Activated CD8-positive, alpha-beta memory T cell treated with anti-CD3 and anti-CD28 coated beads for 48 hours (primary cell): Measurements from ENCODE around the gene COX18.

Source experiments
- DNase-seq, 3 experiments: peaks; one replicate each; pipeline ENCODE4 v3.0.0-alpha.2; 2020; ENCODE audit warnings: low read depth in 2 of 3, low spot score in 2 of 3

The COX18 gene, protein sequence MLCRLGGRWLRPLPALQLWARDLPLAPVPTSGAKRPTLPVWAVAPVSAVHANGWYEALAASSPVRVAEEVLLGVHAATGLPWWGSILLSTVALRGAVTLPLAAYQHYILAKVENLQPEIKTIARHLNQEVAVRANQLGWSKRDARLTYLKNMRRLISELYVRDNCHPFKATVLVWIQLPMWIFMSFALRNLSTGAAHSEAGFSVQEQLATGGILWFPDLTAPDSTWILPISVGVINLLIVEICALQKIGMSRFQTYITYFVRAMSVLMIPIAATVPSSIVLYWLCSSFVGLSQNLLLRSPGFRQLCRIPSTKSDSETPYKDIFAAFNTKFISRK

DNA sequence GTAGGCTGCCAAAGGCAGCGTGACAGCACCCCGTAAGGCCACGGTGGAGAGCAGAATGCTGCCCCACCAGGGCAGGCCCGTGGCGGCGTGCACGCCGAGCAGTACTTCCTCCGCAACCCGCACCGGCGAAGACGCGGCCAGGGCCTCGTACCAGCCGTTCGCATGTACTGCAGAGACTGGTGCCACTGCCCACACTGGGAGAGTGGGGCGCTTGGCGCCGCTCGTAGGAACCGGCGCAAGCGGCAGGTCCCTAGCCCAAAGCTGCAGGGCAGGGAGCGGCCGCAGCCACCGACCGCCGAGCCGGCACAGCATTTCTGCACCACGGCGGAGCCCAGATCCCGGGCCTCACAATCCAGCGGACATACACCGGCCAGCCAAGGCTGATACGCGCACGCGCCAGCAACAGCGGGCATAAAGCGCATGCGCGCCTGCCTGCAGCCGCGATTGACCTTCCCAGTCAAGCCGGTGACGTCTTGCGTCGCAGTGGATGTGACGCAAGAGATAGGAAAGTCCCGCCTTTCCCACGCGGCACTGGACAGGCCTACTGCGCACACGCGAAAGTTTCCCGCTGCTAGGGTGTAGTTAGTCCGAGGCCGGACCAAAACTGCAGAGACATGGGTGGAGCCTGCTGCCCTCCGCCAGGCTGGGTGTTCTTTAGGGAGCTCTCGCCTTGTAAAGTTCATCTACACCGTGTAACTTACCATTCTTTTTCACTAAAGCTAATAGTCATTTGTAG is at the start of gene COX18:
COX18 (minus strand) TSS at position 379 of the 736 bp plus-strand sequence; CDS start at position 312, 67 bp downstream.
- peak; percentile 85 to 94 (median 88) for DNase-seq

DNA sequence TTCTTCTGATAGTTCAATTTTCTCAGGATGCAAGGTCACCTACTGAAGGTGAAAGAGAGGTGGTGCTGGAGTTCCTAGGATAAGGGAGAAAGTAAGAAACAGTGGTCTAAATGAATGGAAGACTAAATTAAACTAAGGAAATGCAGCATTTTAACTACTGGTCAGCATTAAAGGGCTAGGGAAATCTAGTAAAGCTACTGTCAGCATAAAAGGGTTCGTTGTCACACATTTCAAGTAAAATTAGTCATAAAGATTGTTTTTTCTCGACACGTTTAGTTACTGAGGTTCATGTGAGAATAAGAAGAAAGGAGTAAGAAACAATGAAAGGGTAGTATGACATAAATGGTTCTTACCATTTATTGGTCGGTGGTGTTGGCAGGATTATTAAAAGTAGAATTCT is 40.0 kb upstream of the COX18 start:
- no peak for DNase-seq

DNA sequence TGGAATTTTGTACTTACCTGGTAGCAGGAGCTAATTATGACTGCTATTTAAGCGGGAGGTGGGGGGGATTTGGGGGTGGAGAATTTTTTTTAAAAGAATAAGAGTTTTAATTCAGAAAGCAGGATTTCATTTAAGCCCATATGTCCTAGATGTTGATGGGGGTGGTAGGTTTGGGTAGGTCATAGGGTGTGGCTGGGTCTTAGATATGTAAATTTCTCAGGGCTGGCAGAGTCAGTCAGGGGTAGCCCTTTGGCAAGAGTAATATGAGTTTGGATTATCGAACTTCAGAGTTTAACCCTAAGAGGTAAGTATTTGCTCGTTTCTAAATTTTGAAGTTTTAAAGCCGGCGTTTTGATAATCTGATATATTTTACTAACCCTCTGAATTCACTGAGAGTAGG is 35.2 kb upstream of the COX18 start:
- DNase-seq, result no peak

DNA sequence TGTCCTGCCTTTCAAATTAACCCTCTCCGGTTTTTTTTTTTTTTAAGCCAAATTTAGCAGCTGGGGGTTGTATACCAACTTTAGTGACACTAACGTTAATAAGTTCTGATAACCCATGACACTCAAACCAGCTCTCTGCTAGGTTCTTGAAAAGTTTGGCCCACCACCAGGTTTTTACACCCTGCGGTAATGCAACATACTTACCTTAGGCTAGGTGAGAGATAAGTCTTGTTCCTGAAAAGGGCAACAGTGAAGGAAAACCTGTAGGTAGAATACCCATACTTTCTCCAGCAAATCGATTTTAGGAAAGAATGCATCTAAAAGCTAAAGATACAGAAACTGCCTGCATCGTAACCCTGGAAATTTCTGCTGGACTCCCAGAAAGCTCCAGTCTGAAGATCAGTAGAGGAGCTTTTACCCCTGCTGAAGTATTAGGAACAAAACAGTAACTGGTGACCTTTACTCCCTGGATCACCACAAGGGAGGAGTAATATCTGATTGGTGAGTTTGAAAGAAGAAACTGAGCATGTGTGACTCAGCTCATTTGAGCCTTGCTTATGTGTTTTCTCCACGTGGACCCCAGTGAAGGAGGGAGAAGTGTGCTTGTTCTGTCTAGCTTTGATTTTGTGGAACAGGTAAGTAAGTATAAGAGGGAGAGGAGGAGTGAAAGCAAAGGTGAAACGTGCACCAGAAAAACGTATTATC is 34.4 kb upstream of the COX18 start:
- no peak for DNase-seq

DNA sequence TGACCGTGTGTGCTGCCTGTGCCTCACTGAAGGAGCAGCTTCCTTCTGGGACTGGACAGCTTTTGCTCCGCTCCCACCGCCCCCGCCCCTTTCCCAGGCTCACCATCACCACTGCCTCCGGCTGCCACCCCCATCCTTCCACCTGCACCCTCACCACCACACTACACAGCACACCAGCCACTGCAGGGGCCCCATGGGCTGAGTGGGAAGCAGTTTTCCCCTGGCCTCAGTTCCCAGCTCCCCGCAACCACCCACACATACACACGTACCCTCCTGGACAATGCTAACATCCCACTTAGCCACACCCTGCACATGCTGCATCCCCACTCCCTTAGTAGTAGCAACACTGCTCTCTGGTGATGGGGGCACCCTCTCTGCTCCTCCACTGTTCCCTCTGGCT is 29.6 kb upstream of the COX18 start:
- DNase-seq, result no peak

DNA sequence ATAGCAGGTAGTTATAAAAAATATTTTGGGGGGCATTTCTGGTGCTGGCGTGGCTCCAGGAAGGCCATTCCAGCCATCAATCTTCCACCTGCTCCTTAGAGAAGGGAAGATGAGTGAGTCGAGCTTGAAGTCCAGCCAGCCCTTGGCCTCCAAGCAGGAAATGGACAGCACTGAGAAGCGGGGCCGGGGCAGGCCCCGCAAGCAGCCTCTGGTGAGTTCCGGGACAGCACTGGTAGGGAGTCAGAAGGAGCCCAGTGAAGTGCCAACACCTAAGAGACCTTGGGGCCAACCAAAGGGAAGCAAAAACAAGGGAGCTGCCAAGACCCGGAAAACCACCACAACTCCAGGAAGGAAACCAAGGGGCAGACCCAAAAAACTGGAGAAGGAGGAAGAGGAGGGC is 29.2 kb upstream of the COX18 start:
- no peak for DNase-seq

DNA sequence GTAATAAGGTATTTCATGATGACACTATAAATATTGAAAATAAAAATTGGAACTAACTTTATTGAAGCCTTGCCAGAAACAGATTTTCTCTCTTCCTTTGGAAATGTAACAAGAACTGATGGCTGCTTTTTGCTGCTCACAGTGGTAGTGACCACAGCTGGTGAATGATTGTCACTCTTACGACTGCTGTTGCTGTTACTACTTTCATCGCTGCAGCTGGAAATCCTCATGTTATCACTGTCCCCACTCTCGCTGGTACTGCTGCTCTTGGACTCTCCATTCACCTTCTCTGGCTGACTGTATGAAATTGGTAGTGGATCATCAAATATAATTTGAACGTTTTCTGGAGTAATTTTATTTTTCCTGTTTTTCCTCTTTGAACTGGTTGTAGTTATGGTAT is 28.5 kb upstream of the COX18 start:
- no peak for DNase-seq

DNA sequence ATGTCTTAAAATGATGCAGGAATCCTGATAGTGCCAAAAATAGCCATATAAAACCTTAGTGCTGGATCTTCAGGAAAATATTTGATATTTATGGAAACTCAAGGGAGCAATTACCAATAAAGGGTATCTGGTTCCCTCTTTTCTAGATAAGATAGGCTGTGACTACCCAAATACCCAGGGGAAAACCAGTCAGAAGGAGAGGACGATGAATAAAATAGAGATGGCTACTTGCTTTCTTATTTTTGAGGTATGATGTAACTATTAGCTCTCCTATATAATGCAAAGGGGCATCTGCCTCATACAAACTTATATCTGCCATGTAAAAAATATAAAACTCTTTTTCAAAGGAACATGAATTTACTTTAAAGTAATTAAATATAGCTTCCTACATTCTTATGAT is 23.4 kb upstream of the COX18 start:
- DNase-seq, result no peak

DNA sequence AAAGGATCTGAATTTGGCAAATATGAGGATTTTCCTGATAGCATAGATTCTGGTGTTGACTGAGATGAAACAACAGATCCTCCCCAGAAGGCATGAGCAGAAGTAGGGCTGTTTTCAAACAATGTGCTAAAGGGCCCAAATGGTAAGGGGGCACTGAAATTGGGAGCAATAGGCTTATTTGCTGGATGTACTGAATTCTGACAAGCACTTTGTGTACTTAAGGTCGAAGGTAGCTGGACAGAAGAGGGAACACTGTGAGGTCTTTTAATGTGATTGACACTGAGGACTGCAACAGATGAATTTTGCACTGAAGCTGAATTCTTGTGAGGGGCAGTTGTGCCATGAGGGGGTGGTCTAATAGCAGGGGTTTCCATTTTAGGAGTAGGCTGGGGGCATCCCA is 21.2 kb upstream of the COX18 start:
- no peak for DNase-seq

DNA sequence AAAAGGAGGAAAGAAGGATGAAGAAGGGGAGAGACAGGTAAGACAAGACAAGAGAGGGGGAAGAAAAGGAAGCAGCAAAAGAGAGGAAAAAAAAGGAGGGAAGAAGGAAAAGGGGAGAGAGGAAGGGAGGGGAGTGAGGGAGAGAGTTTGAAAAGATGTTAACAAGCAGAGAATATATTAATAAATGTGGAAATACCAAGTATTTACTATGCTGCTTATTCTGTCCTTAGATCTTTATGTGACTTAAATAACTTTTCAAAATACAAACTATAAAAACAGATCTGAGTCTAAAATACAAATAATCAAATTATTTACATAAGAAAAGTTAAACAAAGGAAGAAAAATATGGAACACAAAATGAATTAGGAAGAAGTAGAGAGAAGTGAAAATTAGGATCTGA is 18.4 kb upstream of the COX18 start:
- DNase-seq, result no peak

DNA sequence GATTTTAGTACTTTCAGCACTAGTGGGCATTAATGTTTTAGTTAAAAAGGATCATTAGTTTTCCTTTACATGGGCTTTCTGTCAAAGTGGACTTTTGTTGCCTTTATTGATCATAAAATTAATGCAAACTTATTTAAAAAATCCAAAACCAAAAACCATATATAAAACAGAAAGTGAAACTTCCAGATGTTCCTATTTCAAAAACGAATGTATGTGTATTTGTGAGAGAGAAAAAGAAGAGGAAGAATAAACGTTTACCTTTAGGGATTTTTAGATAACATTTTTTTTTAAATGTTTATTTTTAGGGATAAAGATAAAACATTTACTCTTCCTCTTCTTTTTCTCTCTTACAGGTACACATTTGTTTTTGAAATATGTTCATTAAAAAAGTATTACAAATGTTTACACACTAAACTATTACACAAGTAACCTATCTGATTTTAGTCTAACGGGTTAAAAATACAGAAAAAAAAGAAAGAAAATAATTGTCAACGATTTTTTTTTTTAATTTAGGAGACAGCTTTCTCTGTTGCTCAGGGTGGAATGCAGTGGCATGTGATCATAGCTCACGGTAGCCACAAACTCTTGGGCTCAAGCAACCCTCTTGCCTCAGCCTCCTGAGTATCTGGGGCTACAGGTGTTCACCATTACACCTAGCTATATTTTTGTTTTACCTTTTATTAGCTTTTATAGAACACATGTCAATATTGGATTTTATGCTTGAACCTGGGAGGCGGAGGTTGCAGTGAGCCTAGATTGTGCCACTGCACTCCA is 16.8 kb upstream of the COX18 start:
- DNase-seq, result no peak

DNA sequence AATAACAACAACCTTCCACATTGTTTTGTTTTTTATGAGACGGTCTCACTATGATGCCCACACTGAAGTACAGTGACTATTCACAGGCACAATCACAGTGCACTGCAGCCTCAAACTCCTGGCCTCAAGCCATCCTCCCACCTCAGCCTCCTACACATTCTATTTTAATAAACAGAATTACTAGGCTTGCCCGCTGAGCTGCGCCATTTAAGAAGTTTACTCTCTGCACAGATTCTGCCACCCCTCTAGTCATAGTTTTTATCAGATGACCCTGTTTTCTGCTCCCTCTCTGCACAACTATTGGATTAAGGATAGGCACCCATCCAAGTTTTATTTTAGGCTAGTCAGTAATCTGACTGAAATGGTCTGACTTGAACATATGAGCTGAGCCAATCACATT is 11.3 kb upstream of the COX18 start:
- no peak for DNase-seq

DNA sequence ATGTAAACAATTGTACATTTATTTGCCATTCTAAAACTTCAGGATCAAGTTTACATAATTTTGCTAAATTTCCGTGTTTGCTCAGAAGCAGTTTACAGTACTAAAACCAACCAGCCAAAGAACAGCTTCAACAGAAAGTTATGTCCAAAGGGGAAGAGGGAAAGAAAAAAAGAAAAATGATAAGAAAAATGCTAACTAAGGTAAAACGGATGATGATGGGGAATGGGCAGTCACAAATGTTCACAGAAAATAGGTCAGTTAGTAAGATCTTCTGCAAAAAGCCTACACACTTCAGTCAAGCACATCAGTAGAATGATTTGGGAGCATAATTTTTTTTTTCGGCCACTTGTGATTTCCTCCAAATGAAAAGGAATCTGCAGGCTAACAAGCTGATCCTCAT is 6.3 kb upstream of the COX18 start:
- DNase-seq, result no peak

DNA sequence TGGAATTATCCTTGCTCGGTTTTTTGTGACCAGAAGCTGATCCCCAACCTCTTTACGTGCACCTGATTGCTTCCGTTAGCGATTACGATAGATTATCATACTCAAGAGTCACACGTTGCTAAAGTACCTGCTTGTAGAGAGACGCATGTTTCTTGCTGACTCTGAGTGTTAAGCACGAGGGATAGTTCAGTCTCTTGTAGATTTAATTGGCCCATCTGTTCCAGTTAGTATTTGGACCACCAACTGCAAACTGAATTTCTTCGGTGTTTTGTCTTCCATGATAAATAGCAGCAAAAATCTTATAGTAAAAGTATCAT is 516 bp upstream of the COX18 start:
- DNase-seq, result no peak

DNA sequence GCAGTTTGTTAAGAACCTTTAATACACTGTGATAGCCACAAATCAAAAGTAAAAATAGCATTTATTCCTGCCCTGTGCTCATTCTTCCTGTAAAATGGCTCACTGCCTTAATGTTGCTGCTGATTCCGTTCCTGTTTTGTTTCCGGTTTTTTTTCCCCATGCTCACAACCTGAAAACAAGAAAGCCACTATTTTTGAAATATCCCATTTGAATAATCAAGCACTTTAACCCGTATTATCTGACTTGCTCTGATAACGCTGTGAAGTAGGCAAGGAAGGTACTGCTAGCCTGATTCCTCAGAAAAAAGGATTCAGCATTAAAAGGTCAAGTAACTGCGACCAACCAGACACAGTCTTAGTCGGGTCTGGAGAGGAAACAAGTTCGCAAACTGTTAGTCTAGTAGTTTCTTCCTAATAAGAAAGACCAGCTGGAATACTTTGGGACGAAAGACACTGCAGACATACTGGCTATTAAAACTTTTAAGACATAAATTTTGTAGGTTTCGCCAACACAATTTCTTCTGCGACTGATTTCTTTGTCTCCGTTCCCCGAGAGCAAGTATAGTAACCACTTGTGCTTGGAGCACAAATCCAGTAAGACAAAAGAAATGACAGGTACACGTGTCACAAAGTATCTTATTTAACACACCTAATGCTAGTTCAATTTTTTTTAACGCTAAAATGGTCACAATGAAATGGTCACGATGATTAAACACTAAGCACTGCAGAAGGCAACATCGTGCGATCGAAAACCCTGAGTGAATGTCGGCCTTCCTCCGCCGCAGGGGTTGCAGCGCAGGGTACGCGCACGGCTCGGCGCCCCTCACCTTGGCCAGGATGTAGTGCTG is 802 bp downstream of the COX18 start:
- DNase-seq, result no peak

DNA sequence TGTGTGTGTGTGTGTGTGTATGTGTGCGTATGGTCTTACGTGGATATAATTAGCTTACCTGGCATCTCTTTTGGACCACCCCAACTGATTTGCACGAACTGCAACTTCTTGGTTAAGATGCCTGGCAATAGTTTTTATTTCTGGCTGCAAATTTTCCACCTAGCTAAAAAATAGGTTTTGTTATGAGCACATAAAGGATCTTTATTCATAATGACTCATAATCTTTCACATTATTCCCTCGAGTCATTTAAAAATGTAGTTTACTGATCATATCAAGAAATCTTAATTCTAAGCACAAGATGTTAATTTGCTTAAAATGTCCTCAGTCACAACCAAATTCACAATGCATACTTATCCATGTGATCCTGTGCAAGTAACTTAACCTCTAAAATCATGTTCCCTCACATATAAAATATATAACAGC is 1.5 kb downstream of the COX18 start:
- no peak for DNase-seq

DNA sequence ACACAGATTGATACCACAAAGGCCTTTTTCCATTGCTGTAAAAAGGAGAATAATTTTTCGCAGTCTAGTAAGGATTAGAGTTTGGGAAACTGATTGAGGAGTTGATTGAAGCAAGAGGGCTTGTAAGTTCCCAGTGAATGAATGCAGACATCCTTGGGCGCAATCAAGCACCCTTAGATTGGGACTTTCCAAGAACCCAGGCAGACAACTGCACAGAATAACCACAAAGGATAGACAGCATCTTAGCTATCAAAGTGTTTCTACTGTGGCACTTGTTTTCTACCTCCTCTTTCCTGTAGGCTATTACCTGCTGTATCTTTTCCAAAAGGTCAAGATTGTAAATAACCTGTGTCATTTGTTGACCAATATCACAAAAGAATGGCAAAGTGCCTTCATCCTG is 2.6 kb downstream of the COX18 start:
- DNase-seq, result no peak

DNA sequence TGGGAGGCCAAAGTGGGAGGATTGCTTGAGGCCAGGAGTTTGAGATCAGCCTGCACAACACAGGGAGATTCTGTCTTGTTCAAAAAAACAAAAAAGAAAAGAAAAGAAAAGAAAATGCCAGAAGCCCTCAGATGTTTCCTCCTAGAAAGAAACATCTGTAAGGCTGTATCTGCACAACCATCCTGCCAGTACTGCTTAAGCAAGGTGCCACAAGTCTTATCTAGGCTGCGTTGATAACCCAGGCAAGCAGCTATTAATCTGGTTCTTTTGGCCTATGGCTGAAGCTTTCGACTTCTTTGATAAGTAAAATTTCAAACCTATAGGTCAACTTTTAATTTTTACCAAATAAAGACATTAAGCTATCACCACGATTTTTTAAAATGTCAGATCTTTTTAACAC is 3.1 kb downstream of the COX18 start:
- no peak for DNase-seq

DNA sequence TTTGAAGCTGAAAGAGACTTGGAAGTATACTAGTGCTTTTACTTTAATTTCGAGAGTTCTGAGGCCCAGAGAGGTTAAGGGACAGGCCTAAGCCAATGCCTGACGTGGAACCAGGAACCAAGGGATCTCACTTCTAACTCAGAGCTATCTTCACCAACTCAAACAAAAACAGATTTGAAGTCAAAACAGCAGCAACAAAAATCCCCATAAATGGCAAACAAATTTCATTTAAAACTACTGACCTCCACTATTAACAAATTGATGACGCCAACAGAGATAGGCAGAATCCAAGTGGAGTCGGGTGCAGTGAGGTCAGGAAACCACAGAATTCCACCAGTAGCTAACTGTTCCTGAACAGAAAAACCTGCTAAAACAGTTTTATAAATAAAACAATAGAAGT is 5.0 kb downstream of the COX18 start:
- DNase-seq, result no peak

DNA sequence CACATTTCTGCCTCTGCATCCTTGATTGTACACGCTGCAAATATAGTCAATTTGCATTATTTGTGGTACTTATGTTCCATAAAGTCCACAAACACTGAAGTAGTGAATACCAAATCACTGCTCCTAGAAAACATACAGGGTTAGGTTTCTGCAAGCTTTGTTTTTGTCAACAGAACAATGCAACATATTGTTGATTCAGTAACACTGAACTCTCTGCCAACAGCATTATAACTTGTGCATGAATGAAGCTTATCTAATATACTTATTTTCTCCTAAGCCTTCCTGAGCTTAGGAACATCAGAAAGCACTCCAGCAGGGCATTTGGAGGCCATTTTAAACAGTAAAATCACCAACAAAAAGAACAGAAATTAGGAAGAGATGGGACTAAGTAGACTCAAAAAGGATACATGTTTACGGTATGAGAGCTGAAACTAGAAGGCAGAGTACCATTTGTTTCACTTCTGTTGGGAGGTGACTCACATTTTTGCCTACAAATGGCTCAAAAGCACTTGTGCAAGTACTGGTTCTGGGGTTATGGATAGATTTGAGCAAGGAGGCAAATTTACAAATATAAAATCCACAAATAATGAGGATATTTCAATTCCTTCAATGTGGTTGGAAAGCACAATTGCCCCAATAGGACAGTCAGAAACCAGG is 14.1 kb downstream of the COX18 start:
- DNase-seq, result no peak
